DND-41 (cell line): Measurements from ENCODE around the gene FUS.
A peak's percentile ranks its signal among the peaks of the same experiment; 100 is the strongest.

Source experiments
- ATAC-seq: fragments of 200-7000 bp; cut with Tn5 transposase; 3 replicates; pipeline ENCODE4 v1.9.1; 2021; ENCODE audit warnings: low read depth; ENCODE audit not compliant: insufficient read depth
- DNase-seq: peaks from one replicate; pipeline ENCODE4 v3.0.0-alpha.2; 2020
- H2AFZ ChIP-seq: 2 replicates; pipeline ENCODE4 v1.6.0; 2012; ENCODE audit warnings: low read depth, low read length
- H3K27ac ChIP-seq: 2 replicates; pipeline ENCODE4 v1.5.1; 2012; ENCODE audit warnings: low read length, inconsistent platforms
- H3K27me3 ChIP-seq: fragments of 200-600 bp; sonication (generic); 2 replicates; pipeline ENCODE4 v1.6.0; 2012; ENCODE audit warnings: low read length, mild to moderate bottlenecking, inconsistent platforms; ENCODE audit not compliant: insufficient read depth, poor library complexity
- H3K36me3 ChIP-seq: 2 replicates; pipeline ENCODE4 v1.5.1; 2012; ENCODE audit warnings: low read length, inconsistent platforms; ENCODE audit not compliant: insufficient read depth
- H3K4me1 ChIP-seq: 2 replicates; pipeline ENCODE4 v1.5.1; 2012; ENCODE audit warnings: mild to moderate bottlenecking, low read length; ENCODE audit not compliant: insufficient read depth
- H3K4me2 ChIP-seq: 2 replicates; pipeline ENCODE4 v1.6.0; 2012; ENCODE audit warnings: mild to moderate bottlenecking, moderate library complexity, low read length, inconsistent platforms; ENCODE audit not compliant: insufficient read depth
- H3K4me3 ChIP-seq, 2 experiments: fragments of 200-600 bp in 1 of 2; shearing (Covaris generic) in 1 of 2; 2 replicates each; pipeline ENCODE4 v1.5.1; 2012 to 2016; ENCODE audit warnings: inconsistent platforms in 2 of 2, low read length in 2 of 2, mild to moderate bottlenecking in 2 of 2, low read depth in 1 of 2, moderate library complexity in 1 of 2
- H3K79me2 ChIP-seq: 2 replicates; pipeline ENCODE4 v1.6.0; 2012; ENCODE audit warnings: low read length, inconsistent platforms; ENCODE audit not compliant: insufficient read depth
- H3K9ac ChIP-seq: 2 replicates; pipeline ENCODE4 v1.6.0; 2012; ENCODE audit warnings: low read depth, mild to moderate bottlenecking, inconsistent platforms, low read length, moderate library complexity
- H3K9me3 ChIP-seq: 2 replicates; pipeline ENCODE4 v1.5.1; 2012; ENCODE audit warnings: low read length, moderate library complexity, mild to moderate bottlenecking, inconsistent platforms; ENCODE audit not compliant: insufficient read depth, severe bottlenecking
- H4K20me1 ChIP-seq: 2 replicates; pipeline ENCODE4 v1.6.0; 2012; ENCODE audit warnings: low read length; ENCODE audit not compliant: insufficient read depth
- CTCF ChIP-seq: IDR thresholded peaks from 2 replicates; pipeline ENCODE4 v1.5.1; 2012; ENCODE audit warnings: borderline replicate concordance, low read length, moderate library complexity, mild to moderate bottlenecking; ENCODE audit not compliant: poor library complexity, severe bottlenecking; ENCODE audit errors: extremely low read depth
- EZH2 ChIP-seq: IDR thresholded peaks from 3 replicates; pipeline ENCODE4 v1.6.1; 2012; ENCODE audit warnings: borderline replicate concordance, low read depth, mild to moderate bottlenecking, moderate library complexity, low read length, inconsistent platforms; ENCODE audit not compliant: severe bottlenecking

Gene FUS

GRCh38 chr16:31184888-31185287, 4.9 kb downstream of the FUS start:
- ATAC-seq = no peak

GRCh38 chr16:31185339-31185738, 5.4 kb downstream of the FUS start:
- ATAC-seq (no peak), DNase-seq (no peak)
- Histone ChIP-seq H3K4me2 (peak overlapping the region; percentile 37; the same call in 1 of the 2 replicates), H3K79me2 (peaks cover 99% of the 10 kb centered on the region), H3K36me3 (peaks cover 96% of the 10 kb centered on the region), H3K4me1 (peaks cover 43% of the 10 kb centered on the region), H2AFZ (no peak overlapping the region), H4K20me1 (peaks cover 97% of the 10 kb centered on the region), H3K9ac (no peak overlapping the region), H3K27me3 (no peaks in the 10 kb centered on the region), H3K27ac (no peak overlapping the region), H3K4me3 (no peak overlapping the region), H3K9me3 (no peaks in the 10 kb centered on the region)
- no peak for TF ChIP-seq CTCF
- no peak for TF ChIP-seq EZH2

More at GRCh38 chr16:31184888-31185287, 4.9 kb downstream of the FUS start:
- Histone ChIP-seq H3K9ac (no peak overlapping the region), H3K4me1 (peaks cover 43% of the 10 kb centered on the region), H3K36me3 (peaks cover 92% of the 10 kb centered on the region), H3K79me2 (peaks cover 98% of the 10 kb centered on the region), H2AFZ (no peak overlapping the region), H4K20me1 (peaks cover 92% of the 10 kb centered on the region), H3K9me3 (no peaks in the 10 kb centered on the region), H3K27me3 (no peaks in the 10 kb centered on the region), H3K4me2 (peak overlapping the region; percentile 37; the same call in 1 of the 2 replicates), H3K4me3 (no peak overlapping the region), H3K27ac (no peak overlapping the region)
- no peak for TF ChIP-seq CTCF
- TF ChIP-seq EZH2 = no peak
- DNase-seq = no peak

- Histone ChIP-seq H3K9me3 (no peaks in the 10 kb centered on the region), H2AFZ (no peak overlapping the region), H3K79me2 (peaks cover 97% of the 10 kb centered on the region), H4K20me1 (peaks cover 100% of the 10 kb centered on the region), H3K9ac (no peak overlapping the region), H3K4me2 (peak overlapping the region; percentile 37; the same call in 1 of the 2 replicates), H3K36me3 (peaks cover 100% of the 10 kb centered on the region), H3K4me3 (no peak overlapping the region), H3K27ac (no peak overlapping the region), H3K27me3 (no peaks in the 10 kb centered on the region), H3K4me1 (peaks cover 42% of the 10 kb centered on the region)
- ATAC-seq (no peak), DNase-seq (no peak)
- TF ChIP-seq CTCF = no peak
- no peak for TF ChIP-seq EZH2
Measured at GRCh38 chr16:31186176-31186575, 6.2 kb downstream of the FUS start.
